GM04504 (cell line): ENCODE results near the gene PHLDB2.

ENCODE experiments used
- DNase-seq: peaks from one replicate; pipeline ENCODE4 v3.0.0-alpha.2; 2012; ENCODE audit warnings: low read depth

The PHLDB2 gene

DNA sequence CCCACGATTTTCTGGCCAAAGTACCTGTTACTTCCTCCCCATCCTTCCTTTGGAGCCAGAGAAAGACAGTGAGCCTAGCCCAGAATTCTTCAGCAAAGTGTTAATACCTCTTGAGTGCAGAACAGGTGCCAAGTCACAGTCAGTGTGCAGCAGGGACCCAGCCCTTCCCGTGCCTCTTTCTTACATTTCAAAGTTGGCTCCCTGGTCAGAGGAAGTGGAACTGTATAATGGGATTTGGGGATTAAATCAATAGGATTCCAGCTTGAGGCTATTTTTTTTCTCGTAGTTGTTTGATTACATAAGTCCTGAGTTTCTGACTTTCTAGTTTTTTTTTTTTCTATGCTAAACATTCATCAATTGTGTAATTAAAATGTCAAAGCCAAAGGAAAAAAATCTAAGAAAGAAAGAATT is 67.2 kb downstream of the PHLDB2 start:
- no peak for DNase-seq

DNA sequence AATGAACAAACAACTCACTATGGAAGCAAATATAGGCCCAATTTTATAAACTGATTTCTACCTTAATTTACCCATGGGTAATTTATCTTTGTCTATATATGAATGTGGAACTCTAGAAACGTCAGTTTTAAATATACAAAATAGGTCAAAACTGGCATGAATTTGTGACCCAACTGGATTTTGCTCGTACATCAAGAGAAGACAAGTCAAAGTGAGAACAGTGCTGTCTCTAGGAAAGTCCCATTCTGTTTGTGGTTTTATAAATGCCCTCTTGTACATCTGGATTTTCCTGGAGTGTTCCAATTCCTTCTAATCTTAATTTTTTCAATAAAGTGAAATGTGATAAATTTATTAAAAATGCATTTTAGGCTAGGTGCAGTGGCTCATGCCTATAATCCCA is 69.5 kb downstream of the PHLDB2 start:
- no peak for DNase-seq

DNA sequence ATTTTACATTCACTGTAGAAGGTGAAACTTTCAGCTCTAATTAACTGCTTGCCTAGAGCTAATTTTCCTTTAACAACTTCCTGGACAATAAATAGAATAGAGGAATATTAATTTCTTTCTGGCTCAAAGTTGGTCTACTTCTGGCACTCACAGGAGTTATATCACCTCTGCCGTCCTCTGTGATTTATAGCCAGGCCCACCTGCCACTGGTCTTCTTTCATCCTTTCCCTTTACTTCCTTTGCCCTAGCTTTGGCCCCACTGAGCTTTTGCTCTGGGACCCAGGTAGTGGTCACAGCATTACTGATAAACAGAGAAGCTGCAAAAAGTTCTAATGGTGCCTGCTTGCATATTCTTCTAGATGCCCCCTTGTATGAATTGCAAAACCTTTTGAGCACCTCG is 70.4 kb downstream of the PHLDB2 start:
- no peak for DNase-seq

DNA sequence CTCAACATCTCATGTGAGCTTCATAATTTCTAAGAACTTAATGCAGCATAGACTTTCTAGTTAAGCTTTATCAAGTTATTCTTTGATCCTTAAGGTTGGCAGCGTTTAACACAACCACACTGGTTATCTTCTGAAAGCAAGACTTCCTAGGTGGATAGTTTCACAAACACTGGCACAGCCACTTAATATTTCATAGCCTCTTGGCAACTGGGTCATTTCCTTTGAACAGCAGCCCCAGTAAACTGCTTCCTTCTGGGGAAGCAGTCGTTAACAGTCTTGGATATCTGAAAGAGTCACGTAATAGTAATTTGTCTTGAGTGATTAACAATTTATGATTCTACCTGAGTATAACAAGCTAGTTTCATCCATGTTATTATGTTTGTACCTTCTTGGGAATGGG is 73.9 kb downstream of the PHLDB2 start:
- DNase-seq, result no peak

DNA sequence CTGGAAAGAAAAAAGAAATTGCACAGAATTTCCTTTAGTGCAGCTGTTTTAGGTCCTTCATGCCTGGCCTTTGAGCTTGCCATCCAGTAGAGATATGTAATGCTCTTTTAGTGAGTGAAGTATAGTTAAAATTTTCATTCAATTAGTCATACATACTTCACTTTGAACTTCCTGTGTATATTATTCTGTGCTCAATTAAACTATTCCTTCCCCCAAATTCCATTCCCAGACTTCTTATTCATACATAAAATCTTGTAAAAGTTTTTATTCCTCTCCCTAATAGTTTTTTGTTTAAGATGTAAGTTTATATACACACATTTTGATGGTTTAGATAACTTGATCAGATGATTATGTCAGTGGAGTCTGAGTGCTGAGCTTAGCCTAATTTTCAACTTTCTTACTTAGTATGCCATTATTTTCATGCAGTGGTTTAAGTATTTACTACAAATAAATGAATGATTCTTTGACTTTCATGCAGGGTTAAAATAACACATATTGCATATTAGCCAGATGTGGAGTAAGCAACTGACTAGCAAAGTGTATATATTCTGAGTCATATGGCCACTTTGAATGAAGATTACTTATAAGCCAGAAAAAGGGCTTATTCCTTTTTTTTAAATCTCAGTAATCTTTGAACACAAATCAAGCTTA is 77.3 kb downstream of the PHLDB2 start:
- no peak for DNase-seq

DNA sequence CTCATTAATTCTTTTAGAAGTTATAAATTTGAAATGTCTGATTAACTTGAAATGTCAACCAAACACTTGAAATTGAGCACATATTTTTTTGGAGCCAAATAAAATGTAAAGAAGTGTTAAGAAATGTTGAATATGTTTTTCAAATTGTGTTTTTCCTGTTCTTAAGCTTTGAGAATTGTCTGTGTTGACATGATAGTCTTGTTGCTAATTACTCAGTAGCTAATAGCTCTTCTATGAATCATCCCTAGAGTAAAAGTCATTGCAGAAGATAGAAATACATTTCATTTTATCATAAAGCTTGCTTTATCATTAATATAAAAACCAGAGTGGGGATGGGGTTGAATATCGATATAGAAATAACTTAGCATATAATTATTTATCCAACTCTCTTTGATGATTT is 77.9 kb downstream of the PHLDB2 start:
- no peak for DNase-seq

DNA sequence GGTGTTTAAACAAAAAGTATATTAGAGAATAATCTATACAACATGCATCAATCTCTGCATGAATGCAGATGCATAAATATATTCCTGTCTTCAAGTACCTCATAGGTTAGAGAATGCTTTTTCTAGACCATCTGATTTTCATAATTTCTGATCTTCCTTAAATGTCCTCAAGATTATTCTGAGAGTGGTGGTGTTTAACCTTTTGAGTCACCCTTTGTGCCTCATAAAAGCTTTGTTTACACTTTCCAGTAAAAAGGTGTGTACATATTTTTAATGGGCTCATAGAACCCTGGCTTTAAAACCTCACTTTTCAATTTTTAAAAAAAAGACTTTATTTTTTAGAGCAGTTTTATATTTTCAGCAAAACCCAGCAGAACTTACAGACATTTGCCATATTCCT is 78.8 kb downstream of the PHLDB2 start:
- no peak for DNase-seq

DNA sequence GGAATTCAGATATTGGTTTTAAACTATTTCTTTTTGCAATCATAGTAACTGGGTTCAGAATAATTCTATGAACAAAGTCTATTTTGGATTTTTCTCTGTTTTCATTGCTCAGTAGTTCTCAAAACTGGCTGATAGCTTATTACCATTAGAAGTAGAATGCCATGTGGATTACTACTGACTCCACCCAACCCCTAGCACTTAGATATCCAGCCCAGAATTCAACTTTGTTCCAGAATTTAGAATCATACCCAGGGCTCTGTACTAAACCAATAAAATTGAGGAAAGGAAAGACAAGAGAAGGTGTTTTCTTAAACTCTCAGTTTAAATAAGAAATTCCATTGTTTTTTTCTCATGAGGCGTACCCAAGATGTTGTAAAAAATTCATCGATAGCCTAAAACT is 80.8 kb downstream of the PHLDB2 start:
- no peak for DNase-seq

DNA sequence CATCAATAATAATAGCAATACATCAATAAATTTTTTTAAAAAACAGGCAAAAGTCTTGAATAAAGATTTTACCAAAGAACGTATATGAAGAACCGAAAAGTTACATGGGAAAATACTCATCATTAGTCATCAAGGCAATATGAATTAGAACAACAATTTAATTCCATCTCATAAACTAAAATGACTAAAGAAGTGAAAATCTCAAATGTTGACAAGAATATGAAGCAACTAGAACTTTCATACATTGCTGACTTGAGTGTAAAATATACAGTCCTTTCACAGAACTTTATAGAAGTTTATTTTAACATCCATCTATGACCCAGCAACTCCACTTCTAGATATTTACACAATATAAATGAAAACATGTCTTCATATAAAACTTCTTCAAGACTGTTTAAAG is 84.5 kb downstream of the PHLDB2 start:
- DNase-seq, result no peak

DNA sequence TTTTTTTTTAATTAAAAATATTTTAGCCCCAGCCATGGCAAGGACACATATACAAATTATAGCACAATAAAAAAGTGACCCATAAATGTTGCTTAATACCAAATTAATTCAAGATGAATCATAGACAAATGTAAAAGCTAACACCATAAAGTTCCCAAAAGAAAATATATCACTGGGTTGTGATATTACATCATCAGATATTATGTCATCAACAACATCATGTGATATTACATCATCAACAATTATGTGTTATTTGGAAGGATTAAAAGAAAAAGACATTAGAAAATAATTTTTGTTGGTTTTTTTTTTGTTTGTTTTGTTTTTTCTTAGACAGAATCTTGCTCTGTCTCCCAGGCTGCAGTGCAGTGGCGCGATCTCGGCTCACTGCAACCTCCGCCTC is 85.3 kb downstream of the PHLDB2 start:
- DNase-seq, result no peak

DNA sequence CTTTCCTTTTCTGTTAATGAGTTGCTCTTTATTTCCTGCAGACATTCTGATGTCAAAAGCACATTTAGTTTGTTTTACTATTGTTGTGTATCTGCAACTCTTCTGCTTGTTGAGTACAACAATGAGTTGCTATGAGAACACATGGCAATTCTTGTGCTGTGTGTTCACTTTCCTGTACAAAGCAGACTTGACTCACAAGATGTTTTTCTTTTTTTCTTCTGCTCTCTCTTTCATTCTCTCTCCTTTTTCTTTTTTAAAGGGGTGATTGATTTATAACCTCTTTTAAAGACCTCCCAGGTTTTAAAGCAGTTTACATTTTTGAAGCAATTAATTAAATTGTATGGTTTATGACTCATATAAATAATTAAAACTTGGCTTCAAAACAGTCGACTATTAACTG is 88.2 kb downstream of the PHLDB2 start:
- no peak for DNase-seq

DNA sequence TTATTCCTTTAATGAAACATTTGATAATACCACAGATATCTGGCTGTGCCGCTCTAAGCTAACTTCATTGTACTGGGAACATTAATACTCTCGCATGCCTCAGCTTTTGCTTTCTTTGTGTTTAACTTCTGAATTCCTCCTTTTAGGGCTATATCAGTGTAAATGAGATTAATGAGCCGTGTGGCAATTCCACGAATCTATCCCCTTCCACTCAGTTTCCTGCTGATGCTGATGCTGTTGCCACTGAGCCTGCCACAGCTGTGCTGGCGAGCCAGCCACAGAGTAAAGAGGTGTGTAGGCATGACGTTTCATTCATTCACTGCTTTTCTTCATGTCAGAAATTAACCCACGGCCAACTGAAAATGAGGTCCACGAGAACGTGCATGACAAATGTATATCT is 89.7 kb downstream of the PHLDB2 start:
- DNase-seq, result no peak

DNA sequence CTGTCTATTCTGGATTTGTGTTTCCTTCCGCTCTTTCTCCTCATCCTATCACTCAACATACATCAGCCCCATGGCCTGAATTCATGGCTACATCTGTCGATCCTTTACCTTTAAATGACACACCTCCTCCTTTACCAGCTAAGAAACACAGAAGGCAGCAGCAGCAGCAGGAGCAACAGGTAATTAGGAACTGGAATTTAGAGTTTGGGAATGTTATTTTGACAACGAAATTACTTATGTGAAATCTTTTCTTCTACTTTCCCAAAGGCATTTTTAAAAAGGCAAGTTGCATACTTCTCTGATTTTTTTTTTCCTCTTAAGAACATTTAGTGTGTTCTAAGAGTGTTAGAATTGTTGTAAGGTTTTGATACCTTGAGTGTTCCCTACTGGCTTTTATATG is 90.6 kb downstream of the PHLDB2 start:
- DNase-seq, result no peak

DNA sequence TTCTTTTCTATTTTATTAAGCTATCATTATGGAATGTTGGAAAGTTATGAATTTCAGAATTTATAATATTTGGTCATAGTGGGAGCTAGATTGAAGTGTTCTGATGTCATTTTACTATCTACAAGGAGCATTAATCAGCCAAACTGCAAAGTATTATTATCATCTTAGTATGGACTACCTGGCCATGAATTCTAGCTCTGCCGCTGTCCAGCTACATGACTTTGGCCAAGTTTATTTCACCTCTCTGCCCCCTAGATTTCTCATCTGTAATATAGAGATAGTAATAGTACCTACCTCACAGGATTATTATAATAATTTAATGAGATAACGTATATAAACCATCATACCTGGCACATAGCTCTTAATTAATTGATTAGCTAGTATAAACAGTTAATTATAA is 92.0 kb downstream of the PHLDB2 start:
- no peak for DNase-seq

DNA sequence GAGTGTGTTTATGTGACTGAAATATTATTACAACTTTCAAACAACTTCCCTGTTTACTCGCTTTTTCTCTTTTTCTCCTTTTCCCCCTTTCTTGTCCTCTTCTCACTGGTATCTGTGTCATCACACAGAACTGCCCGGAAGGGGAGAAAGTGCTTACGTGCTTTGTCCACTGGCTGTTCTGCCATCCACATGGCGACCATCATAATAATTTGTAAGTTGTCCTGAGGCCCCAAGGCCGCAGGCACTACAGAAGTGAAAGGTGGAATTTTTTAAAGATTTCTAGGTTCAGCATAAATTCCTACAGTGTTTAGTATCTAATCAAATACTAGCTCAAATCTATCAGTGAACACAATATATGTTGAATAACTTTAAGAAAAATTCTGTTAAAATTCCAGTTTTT is 93.0 kb downstream of the PHLDB2 start:
- DNase-seq, result no peak

DNA sequence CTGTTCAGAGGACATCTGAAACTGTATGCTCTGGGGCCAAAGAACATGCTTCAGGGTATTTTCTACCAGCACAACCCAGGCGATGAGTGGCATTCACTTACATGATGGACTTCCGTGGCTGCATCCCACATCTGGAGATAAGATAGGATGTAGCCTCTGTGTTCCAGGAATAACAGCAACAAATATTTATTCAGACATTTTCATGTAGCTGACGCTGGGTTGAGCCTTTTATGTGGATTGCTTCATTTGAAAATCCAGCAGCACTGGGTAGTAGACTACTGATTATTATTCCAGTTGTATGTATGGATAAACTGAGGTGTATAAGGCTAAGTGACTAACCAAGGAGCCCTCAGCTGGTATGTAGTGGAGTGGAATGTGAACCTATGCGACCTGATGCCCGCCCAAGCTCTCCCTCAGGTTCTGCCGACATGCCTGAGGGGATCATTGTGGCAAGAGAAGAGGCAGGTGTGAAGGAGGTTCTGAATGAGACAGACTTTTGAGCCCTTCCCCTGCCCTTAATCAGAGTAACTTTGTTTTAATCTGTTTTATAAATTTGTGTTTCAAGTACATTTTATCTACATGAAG is 93.9 kb downstream of the PHLDB2 start:
- DNase-seq, result no peak

DNA sequence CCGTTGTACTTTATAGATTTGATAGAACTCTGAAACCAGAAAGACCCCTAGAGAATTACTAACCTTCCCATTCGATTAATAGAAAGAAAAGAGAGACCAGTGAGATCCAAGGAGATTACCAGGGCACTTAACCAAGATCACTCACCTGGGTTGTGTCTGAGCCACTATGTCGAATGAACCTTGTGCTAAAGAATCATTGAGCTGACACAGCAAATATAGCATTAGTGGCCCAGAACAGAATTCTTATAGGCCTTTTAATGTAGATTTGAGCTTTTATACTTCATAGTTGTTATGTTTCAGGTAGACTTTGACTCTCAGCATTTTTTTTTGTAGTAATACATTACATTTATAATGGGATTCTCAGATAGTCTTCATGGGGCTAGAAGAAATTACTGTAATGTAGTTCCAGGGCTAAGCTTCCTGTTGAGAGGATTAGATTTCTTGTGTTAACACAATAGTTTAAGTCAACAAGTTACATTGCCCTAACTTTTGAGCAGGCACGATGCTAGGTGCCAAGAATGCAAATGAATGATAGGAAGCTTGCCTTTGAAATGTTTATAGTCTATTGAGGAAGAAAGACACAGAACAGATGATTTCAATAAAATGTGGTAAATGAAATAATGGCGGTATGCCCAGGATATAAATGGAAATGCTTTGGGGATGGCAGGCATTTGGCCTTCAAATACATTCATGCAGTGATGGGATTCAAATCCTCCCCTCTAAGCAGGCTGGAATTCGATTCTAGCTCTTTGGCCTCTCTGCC is 95.3 kb downstream of the PHLDB2 start:
- peak; percentile 54 for DNase-seq

DNA sequence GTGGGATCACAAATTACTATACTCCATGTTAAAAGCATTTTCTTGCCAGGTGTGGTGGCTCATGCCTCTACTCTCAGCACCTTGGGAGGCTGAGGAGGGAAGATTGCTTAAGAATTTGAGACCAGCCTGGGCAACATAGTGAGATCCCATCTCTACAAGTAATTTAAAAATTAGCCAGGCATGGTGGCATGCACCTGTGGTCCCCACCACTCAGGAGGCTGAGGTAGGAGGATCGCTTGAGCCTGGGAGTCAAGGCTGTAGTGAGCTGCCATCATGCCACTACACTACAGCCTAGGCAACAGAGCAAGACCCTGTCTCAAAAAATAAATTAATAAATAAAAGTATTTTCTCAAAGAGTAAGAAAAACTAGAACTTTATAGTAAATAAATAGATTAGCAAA is 96.8 kb downstream of the PHLDB2 start:
- DNase-seq, result no peak

DNA sequence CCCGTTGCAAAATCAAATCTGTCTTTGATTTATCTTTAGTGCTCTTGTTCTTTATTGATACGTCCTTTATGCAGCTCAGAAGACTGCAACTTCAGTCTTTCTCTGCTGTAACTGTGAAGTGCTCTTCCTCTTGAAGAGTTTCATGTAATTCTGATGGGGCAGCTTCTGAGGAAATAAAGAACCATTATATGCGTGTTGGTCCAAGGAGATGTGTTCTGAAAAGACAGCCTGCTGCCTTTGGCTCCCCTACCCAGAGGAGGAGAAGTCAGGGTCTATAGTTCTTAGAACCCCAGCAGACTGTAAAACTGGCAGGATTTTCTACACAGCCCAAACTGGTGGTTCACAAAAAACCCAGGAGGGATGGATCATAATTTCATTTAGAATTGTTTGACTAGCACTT is 97.4 kb downstream of the PHLDB2 start:
- DNase-seq, result no peak

DNA sequence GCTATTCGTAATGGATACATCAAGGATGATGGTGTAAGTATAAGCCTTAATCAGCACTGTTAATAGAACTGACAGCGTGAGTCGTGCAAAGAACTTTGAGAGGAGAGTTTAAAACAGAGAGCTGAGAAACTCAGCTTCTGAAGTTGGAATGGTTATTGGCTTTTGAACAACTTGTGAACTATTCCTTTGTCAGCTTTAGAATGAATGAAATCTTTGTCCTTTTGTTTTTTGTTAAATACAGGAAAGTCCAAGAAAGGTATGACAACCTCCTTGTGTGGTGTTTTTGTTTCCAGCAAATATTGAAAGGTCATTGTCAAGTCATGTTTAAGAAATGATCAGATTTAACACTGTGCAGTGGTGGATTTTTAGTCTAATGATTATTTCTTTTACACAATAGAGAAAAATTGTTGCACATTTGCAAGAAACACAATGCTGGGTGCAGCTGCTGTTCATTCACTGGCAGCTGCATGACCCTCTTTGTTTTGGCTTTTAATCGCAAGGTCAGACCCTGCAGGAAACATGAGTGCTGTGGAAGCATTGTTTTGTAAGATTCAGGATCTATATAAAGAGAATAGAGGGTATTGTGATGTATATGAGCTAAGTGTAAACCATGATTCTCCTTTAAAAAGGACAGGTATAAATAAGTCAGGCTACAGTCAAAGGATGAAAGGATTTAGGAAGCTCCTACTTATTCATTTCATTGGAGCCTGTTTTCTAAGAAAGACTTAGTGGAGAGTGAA is 98.1 kb downstream of the PHLDB2 start:
- no peak for DNase-seq

DNA sequence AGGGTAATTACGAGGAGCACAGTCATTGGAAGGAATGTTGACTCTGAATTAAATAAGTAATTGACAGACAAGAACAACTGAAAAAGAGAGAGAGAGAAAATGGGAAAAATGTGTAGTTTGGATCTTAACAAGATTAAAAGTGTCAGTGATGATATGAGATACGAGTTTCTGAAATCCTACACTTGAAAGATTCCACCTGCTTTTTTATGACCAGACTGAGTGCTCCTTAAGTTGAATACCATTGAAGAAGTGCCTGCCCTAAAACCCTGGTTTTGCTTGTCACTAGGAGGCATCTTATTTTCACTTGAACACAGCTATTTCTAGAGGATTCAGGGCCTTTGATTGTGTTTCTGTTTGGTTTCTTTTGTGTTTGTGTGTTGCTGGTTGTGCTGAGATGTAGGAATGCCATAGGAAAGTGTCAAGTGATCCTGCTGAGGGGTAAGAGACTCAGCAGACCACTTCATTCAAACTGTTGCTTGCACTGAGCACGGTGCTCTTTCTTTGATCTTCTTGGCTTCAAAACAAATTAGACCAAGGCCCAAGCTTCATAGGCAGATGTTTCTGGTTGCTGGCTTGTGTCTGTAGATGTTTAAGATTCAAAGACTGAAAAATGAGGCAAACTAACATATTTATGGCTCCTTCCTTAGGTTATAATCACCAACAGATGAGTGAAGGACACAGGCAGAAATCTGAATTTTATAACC is 102.5 kb downstream of the PHLDB2 start:
- DNase-seq, result no peak

DNA sequence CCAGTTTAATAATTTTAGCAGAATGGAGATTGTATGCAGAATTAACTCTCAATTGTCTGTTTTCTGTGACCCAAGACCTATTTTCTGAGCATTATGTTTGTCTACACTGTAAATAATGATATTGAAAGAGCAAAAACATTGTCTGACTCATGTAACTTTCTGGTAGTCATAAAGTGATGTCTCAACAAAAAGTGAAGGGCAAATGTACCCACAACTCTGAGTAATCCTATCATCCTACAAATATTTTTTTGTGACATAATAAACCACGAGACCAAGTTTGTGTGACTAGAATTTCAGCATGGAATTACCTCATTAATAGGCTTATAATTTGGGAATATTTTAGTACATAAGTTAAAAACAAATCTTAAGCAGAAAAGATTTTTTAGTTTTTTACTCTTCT is 104.4 kb downstream of the PHLDB2 start:
- peak; percentile 53 for DNase-seq
